ENCODE measurements around the gene LRPPRC.

The LRPPRC gene

DNA sequence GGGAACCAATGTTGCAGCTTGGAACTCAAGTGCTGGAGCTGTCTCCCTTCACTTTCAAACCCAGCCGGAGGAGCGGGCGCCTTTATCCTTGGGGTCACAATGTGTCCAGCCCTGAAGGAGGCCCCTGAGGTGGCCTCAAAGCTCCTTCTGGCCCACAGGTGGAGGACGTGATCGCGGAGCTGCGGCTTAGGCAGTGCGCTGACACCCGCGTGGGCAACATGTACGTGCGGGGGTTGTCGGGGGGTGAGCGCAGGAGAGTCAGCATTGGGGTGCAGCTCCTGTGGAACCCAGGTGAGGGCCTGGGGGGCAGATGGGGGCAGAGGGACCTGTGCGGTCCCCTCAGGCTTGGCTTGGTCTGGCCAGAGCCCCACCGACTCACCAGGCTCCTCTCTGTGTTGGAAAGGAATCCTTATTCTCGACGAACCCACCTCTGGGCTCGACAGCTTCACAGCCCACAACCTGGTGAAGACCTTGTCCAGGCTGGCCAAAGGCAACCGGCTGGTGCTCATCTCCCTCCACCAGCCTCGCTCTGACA is 143.5 kb downstream of the LRPPRC start:
- no peak for DNase-seq

DNA sequence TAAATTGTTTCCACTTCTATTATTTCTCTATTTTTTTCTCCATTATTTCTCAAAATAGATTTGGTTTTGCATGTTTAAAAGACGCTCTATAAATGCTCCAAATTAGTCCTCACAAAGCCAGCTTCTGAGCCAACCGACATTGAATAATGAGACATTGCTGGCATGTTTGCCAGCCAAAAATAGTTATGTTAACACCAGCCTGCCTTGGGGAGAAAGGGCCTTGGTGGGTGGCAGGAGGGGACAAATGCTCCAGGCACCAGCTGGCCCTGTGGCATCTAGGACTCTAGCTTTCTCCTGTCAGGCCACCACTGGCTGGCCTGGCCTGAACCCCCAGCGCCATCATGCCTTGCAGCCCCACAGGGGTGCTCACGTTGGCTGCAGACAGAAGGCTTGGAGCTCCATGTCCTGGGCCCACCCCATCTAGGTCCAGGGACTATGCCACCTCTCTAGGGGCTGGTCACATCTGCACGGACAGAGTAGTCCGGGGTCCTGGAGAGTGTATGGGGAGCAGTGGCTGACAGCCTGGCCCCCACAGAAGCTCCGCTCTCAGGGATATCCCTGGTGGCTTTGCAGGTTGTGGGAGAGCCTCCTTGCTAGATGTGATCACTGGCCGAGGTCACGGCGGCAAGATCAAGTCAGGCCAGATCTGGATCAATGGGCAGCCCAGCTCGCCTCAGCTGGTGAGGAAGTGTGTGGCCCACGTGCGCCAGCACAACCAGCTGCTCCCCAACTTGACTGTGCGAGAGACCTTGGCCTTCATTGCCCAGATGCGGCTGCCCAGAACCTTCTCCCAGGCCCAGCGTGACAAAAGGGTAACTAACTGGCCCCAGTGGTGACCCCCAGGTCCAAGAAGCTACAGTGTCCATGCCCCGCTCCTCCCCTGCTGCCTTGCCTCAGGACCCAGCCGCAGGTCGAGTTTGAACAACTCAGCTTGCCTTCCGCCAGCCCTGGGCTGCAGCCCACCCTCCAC is 144.5 kb downstream of the LRPPRC start:
- DNase-seq, result no peak

DNA sequence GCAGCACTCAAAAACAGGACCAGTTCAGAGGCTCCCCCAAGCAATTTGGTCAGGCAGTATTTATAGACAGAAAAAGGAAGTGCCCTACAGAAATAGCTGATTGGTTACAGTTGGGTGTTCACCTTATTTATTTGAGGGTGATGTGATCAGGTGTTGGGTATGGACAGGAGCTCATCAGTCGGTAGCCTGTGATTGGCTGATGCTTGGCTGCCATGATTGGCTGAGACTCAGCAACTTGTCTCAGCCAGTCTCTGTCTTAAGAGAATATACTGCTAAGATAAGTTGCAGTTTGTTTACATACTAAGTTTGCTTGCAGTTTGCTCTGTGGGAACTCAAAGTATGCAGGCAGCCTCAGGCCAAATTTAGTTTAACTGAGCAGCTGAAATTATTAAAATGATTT is 147.6 kb downstream of the LRPPRC start:
- no peak for DNase-seq

DNA sequence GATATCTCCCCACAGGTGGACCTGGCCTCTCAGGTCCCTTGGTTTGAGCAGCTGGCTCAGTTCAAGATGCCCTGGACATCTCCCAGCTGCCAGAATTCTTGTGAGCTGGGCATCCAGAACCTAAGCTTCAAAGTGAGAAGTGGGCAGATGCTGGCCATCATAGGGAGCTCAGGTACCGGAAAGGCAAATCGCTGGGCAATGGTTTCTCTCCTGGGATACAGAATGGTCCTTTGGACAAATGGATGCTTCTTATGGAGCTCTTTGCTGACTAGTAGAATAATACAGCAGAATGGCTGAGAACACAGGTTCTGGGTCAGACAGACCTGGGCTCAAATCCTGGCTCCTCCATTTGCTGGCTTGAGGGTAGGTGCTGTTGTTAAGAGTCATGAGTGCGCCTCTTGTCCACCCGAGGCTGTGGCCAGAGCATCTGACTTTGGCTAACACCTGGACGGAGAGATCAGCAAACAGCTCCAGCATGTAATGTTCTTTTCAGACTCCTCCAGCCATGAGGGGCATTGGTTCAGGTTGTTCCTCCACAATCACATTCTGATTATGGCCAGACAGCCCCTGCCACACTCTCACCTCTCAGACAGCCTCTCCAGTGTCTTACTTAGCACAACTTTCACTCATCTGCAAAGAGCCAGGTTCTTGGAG is 149.5 kb downstream of the LRPPRC start:
- DNase-seq, result no peak

DNA sequence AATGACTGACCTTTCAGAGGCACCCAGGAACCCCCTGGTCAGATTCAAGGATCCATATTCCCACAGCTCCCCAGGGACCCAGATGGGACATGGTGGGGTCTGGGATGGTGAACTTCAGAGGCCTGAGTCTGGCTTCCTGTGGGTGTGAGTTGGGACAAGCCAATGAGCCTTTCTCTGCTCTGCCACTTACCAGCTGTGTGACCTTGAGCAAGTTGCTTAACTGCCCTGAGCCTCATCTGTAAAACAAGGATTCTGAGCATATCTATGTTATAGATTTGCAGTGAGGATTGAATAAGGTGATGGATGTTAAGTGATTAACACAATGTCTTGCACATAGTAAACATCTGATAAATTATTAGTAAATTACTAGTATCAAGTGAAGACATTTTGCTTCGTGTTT is 150.6 kb downstream of the LRPPRC start:
- DNase-seq, result no peak

DNA sequence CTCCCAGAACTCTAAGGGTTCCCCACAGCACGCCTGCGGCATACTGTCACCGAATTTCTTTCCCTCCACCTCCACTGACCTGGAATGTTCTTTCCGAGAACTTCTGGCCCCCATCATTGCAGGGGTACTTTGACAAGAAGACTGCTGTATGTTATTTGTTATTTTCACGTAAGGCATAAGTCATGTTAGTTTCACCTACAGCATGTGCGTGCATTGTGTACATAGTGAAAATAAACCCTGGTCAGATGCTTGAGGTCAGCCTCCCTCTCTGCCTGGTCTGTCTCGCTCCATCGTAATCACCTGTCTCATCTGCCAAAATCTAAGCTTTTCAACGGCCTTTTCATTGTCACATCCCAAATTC is 152.9 kb downstream of the LRPPRC start:
- DNase-seq, result no peak

DNA sequence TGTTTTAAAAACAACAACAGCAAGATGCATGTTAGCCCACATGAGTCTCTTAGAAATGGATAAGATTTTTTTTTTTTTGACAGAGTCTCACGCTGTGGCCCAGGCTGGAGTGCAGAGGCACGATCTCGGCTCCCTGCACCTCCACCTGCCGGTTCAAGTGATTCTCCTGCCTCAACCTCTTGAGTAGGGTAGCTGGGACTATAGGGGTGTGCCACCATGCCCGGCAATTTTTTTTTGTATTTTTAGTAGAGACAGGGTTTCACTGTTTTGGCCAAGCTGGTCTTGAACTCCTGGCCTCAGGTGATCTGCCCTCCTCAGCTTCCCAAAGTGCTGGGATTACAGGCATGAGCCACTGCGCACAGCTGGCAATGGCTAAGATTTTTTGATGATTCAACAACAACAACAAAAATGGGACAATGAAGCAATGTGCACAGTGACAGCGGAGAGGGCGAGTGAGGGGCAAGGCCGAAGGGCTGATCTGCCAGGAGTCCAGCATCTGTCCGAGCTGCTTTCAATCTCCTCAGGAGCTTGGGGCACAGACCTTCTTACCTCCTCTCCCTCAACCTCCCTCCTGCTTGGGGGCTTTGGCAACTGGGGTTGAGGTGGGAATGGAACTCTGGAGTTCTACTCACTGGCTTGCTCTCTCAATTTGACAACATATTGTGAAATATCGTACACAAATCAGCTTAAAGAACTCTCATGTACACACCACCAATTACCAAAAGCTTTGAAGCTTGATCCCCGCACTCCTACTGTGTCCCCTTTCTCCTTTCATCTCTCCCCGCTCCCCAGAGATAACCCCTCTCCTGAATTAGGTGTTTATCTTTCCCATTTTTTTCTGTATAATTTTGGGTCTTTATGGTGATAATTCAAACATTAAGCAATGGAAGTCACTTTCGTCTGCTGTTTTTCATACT is 153.6 kb downstream of the LRPPRC start:
- DNase-seq, result no peak

DNA sequence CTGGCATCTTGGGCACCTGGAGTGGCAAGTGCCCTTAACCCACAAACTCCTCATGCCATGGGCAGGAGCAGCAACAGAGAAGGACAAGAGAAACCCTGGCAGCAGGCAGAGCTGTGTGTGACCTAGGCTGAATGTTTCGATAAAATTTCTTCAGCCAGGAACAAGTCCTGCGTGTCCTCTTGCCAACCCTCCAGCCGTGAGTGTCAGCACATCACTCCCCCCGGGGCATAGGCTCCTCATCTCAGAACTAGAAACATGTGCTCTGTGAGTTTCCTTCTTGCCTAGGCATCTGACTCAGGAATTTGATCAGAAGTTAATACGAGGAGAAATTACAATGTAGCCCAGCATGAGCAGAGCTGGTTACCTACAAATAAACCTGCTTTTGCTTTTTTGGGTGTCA is 154.8 kb downstream of the LRPPRC start:
- DNase-seq, result no peak

DNA sequence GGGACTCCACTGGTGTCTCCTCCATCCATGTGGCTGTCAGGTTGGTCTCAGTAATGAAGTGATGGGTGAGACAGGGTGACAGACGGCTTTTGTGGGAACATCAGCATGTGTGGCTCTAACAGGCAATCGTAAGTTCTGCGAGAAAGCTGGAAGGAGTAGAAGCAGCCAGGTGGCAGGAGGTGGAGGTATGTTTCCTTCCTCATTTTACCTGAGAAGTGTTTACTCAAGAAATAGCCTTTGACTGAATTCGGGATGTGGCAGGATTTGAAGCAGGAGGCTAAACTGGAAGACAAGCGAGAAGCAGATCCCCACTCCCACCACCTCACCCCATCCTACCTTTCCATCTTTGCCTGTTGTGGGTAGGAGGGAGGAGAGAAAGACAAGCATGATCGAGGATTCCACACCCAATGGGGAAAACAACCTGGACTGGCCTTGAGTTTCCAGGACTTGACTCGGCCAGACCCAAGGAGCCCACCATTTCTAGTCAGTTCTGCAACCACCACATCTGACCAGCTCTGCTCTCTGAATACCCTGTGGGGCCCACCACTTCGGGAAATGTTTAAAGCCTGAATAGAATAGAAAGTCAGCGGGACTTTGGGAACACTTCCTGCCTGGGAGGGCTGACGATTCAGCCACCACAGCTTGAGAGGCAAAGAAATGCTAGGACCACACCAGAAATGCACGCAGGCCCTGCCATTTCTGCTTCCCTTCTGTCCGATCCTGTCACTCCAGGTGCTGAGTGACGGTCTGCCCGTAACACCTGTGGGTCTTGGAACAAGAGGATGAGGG is 155.8 kb downstream of the LRPPRC start:
- DNase-seq, result no peak

DNA sequence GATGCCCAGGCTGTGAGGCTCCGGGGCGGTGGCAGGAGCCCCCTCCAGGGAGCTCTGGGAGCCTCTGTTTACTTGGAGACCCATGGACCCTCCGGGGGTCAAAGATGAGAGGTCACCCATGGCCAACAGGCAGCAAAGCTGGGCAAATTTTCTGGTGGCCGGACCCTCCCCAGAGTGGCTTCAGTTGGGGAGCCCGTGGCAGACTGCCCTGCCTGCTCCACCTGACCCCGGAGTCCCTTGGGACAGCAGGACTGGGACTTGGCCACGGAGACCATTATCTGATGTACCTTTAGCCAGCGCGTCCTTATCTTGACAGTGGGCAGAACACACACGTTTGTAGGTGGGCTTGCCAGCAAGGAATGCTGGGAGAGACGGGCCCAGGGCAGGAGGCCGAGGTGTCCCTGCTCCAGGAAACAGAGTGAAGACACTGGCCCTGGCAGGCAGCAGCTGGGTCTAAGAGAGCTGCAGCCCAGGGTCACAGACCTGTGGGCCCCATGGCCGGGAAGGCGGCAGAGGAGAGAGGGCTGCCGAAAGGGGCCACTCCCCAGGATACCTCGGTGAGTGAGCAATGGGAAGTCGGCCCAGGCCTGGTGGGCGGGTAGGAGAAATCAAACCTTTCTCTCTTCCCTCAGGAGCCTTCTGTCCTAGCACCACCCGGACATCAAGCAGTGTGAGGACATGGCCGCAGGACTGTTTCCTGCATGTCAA is 157.1 kb downstream of the LRPPRC start, which contains the start of the genes ABCG5 and ABCG8:
Gene ABCG5 (minus strand): TSS at position 280 of the 708 bp plus-strand sequence. CDS start 160 bp downstream, at position 120.
Gene ABCG8 (plus strand): TSS at position 412 of the 708 bp plus-strand sequence. CDS start 83 bp downstream, at position 495.
- no peak for DNase-seq

DNA sequence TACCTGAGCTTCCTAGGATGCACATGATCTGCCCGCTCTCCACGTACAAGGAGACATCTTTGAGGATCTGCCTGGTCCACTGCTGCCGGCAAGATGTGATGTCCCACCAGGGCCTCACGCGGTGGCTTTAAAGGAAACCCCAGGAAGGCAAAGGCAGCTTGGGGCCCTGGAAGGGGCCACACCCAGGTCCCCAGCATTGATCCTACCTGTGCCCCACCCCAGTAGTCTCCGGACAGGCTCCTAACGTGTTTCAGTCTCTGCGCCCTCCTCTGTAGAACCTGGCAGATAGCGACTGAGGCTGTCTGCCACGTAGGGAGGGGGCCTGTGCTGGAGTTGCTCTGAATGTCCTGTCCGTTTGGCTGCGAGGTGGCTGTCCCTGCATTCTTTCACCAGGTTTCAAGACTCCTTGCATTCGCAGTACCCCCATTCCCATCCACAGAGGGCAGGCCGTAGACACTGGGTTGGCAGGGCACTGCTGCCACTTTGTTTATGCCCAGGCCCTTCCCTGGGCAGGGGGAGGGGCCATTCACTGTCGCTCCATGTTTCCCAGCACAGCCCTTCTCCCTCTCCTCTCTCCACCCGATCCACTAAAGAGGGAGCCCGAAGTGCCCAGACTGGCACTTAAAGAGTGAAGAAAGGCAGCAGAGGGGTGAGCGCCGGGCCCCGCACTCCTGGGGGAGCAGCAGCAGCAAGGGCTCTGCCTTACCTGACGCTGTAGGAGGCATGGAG is 157.8 kb downstream of the LRPPRC start:
- DNase-seq, result no peak

DNA sequence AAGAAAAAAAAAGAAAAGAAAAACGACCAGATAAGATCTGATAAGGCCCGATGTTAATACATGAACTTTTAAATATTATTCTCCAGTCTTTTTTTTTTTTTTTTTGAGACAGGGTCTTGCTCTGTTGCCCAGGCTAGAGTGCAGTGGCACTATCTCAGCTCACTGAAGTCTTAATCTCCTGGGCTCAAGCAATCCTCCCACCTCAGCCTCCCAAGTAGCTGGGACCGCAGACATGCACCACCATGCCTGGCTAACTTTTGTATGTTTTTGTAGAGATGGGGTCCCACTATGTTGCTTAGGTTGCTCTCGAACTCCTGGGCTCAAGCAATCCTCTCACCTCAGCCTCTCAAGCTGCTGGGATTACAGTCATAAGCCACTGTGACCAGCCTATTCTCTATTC is 158.8 kb downstream of the LRPPRC start:
- DNase-seq, result no peak
